ENCODE results near the gene POLH.
A peak's percentile ranks its signal among the peaks of the same experiment; 100 is the strongest.
"Not testable (repeated sequence)": the region's sequence is repeated elsewhere in the genome, so short reads cannot be mapped to it uniquely, and the experiment has no call there.

The POLH gene

DNA sequence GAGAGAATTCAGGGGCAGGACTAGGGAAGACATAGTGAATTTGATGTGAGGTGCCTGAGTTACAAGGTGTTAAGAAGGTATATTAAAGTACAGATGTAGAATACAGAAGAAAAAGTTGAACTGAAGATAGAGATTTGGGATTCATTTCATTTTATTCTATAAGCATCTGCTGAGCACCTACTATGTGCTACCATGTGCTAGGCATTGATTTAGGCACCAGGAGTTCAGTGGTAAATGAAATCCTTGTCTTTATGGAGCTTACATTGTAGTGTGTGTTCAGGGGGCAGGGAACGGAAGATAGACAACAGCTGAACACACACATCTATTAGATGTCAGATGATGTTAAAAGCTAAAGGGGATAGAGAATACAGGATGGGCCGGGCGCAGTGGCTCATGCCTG, 71.6 kb downstream of the POLH start:
- TF ChIP-seq, protein P1, sequence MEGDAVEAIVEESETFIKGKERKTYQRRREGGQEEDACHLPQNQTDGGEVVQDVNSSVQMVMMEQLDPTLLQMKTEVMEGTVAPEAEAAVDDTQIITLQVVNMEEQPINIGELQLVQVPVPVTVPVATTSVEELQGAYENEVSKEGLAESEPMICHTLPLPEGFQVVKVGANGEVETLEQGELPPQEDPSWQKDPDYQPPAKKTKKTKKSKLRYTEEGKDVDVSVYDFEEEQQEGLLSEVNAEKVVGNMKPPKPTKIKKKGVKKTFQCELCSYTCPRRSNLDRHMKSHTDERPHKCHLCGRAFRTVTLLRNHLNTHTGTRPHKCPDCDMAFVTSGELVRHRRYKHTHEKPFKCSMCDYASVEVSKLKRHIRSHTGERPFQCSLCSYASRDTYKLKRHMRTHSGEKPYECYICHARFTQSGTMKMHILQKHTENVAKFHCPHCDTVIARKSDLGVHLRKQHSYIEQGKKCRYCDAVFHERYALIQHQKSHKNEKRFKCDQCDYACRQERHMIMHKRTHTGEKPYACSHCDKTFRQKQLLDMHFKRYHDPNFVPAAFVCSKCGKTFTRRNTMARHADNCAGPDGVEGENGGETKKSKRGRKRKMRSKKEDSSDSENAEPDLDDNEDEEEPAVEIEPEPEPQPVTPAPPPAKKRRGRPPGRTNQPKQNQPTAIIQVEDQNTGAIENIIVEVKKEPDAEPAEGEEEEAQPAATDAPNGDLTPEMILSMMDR (conservative IDR thresholded peaks at IDR 0.05; ENCODE audit: low read depth, low read length), result no peak
- no peak overlapping the region for H3K4me3 ChIP-seq (ENCODE audit: low read depth, low read length)
- no peak for DNase-seq (ENCODE audit: low read depth)

DNA sequence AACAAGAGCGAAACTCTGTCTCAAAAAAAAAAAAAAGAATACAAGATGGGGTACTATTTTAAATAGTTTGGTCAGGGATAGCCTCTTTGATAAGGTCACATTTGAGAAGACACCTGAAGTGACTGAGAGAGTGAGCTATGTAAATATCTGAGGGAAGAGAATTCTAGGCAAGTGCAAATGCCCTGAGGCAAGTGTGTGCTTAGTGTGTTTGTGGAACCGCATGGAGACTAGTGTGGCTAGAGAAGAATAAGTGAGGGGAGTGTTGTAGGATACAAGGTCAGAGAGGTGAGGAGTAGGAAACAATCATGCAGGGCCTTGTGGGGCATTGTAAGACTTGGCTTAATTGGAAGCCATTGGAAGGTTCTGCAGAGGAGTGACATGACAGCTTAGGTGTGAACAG, 72.3 kb downstream of the POLH start:
- H3K4me3 ChIP-seq (ENCODE audit: low read depth, low read length), result no peak overlapping the region
- DNase-seq (ENCODE audit: low read depth), result no peak
- TF ChIP-seq, protein P1 (conservative IDR thresholded peaks at IDR 0.05; ENCODE audit: low read depth, low read length), result no peak

DNA sequence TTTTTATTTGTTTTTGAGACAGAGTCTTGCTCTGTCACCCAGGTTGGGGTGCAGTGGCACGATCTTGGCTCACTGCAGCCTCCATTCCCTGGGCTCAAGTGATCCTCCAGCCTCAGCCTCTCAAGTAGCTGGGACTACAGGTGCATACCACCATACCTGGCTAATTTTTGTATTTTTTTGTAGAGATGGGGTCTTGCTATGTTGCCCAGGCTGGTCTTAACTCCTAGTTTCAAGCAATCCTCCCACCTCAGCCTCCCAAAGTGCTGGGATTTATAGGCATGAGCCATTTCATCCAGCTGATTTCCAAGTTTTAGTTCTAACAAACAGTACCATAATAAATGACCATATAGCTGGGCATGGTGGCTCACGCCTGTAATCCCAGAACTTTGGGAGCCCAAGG, 76.8 kb downstream of the POLH start:
- not testable (repeated sequence) for H3K4me3 ChIP-seq (ENCODE audit: low read depth, low read length); DNase-seq (ENCODE audit: low read depth)

DNA sequence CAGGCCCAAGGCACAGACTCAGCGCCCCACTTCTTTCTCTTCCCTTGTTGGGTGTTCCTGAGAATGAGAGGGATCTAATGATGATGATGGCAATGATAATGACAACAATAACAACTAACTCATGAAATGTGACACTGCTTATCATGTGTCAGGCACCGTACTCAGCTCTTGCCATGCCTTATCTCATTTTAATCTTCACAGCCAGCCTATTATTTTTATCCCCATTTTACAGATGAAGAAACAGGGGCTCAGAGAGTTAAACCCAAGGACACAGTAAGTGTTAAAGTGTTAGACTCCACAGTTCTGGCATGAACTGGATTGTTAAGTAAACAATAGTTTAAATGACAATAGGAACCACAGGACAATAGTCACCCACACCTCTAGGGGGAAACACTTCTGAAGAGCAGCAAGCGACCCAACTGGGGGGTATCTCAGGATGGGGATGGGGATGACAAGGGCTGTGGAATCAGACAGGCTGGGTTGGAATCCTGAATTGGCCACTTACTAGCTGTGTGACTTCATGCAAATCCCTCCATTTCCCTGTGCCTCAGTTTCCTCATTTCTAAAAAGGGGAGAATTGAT, 81.3 kb downstream of the POLH start:
- no peak overlapping the region for H3K4me3 ChIP-seq (ENCODE audit: low read depth, low read length)
- TF ChIP-seq, protein P1 (conservative IDR thresholded peaks at IDR 0.05; ENCODE audit: low read depth, low read length), result no peak

DNA sequence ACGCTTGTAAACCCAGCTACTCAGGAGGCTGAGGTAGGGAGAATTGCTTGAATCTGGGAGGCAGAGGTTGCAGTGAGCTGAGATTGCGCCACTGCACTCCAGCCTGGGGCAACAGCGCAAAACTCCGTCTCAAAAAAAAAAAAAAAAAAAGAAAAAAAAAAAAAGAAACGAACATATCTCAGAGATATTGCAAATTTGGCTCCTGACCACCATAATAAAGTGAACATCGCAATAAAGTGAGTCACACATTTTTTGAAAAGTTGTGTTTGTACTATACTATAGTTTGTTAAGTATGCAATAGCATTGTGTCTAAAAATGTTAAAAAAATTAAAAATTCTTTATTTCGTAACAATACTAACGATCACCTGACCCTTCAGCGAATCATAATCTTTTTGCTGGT, 82.2 kb downstream of the POLH start:
- no peak overlapping the region for H3K4me3 ChIP-seq (ENCODE audit: low read depth, low read length)
- peak; percentile 20 for DNase-seq (ENCODE audit: low read depth)
- TF ChIP-seq, protein P1 (conservative IDR thresholded peaks at IDR 0.05; ENCODE audit: low read depth, low read length), result no peak

More for the DNA sequence above, 81.3 kb downstream of the POLH start:
- DNase-seq (ENCODE audit: low read depth), result no peak

DNA sequence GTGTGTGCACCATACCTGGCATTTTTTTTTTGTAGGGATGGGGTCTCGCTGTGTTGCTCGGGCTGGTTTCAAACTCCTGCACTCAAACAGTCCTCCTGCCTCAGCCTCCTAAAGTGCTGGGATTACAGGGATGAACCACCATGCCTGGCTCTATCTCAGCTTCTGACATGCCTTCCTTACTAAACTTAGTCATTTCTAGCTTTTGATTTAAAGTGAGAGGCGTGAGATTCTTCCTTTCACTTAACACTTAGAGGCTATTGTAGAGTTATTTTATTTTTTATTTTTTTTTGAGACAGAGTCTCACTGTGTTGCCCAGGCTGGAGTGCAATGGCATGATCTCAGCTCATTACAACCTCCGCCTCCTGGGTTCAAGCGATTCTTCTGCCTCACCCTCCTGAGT, 87.0 kb downstream of the POLH start:
- DNase-seq (ENCODE audit: low read depth); H3K4me3 ChIP-seq (ENCODE audit: low read depth, low read length): not testable (repeated sequence)

Data from choroid plexus epithelial cell (primary cell).